ENCODE data around the gene HOXB2. TPM values are rescaled to one million over a fixed set of nuclear protein-coding genes. Genes with fewer than 3 reads are reported as not detected.

HOXB2 gene
- total RNA-seq, 1 experiment from 2014 or later, result not detected

DNA sequence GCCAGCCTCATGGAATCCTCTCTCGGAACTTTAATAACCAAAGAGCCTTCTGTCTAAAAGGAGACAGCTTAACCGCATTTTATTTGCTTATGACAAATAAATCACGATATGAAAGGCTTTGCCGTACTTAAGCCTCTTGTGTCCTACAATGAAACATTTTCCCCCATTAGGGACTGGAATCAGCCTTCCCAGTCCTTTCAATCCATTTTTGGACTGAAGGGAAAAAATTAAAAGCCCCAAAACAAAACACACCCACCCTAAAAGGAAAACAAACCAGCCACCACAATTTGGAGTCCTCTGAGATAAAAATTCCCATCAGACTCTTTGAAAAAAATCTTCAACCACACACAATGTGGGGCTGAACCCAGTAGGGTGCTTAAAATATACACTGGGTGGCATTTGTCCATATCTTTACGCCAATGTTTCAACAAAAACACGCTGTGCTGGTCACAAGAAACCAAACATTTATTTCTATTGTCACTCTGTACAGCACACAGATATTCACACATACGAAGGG is 30.2 kb upstream of the HOXB2 start:
- Histone ChIP-seq H2AFZ (ENCODE audit: low read length) (no peak overlapping the region), H2AK5ac (ENCODE audit: insufficient read length, low read length) (no peak overlapping the region), H3K9me3 (ENCODE audit: control insufficient read depth, low read depth, low read length) (no peaks in the 10 kb centered on the region), H3K23me2 (ENCODE audit: insufficient read length, low read depth, low read length, poor library complexity, severe bottlenecking) (no peaks in the 10 kb centered on the region), H3K56ac (ENCODE audit: insufficient read length, low read depth, low read length) (no peak overlapping the region), H4K91ac (ENCODE audit: insufficient read length, low read depth, low read length) (no peak overlapping the region), H3K4me2 (ENCODE audit: insufficient read depth, insufficient read length, low read length) (no peak overlapping the region), H2BK5ac (ENCODE audit: insufficient read length, low read length) (no peak overlapping the region), H3K79me1 (ENCODE audit: insufficient read depth, low read depth, low read length, poor library complexity, severe bottlenecking) (no peaks in the 10 kb centered on the region), H3K23ac (ENCODE audit: insufficient read length, low read depth, low read length) (no peak overlapping the region), H4K20me1 (ENCODE audit: control insufficient read depth, insufficient read depth, insufficient read length) (peaks cover 2% of the 10 kb centered on the region), H3K27ac (ENCODE audit: insufficient read length, low read depth, low read length) (no peak overlapping the region), H3K14ac (ENCODE audit: insufficient read depth, low read length) (no peak overlapping the region), H3T11ph (ENCODE audit: low read length) (no peak overlapping the region), H2BK20ac (ENCODE audit: low read depth, low read length, poor library complexity, severe bottlenecking) (no peak overlapping the region), H3K79me2 (ENCODE audit: insufficient read depth, low read length) (no peaks in the 10 kb centered on the region), H3K9ac (ENCODE audit: extremely low read depth, insufficient read length, low read length) (no peak overlapping the region), H3K4me1 (ENCODE audit: insufficient read depth, low read length) (no peaks in the 10 kb centered on the region), H2BK15ac (ENCODE audit: low read depth, low read length) (no peak overlapping the region), H3K4ac (ENCODE audit: low read depth, low read length) (no peak overlapping the region), H2BK120ac (ENCODE audit: low read depth, low read length, poor library complexity, severe bottlenecking) (no peak overlapping the region), H2BK12ac (ENCODE audit: insufficient read length, low read depth, low read length) (no peak overlapping the region), H4K5ac (ENCODE audit: insufficient read length, low read depth, low read length) (no peak overlapping the region), H3K27me3 (ENCODE audit: insufficient read depth, low read length) (peaks cover 96% of the 10 kb centered on the region), H4K8ac (replicated peaks; ENCODE audit: insufficient read length, low read depth, low read length) (no peak overlapping the region), H3K18ac (ENCODE audit: insufficient read length, low read depth, low read length) (no peak overlapping the region)
- Mint-ChIP-seq H3K36me3 (ENCODE audit: insufficient read depth in 1 of 3, low read depth in 3 of 3) (no peaks in the 10 kb centered on the region; a peak in 2 of 7 replicates), H3K27ac (no peak overlapping the region), H3K4me1 (peaks cover 5 to 34% of the 10 kb centered on the region in 2 experiments), H3K4me3 (no peak overlapping the region), H3K9me3 (peaks cover 7 to 13% of the 10 kb centered on the region in 2 experiments; a peak in 4 of 5 replicates), H3K27me3 (ENCODE audit: low read depth) (peaks cover 22% of the 10 kb centered on the region)
- no peak for DNase-seq
- no CpG with 5 or more reads among the region's 7 CpGs for WGBS (ENCODE audit: extremely low coverage, insufficient read length, low lambda C conversion rate)
- TF ChIP-seq, protein P1, sequence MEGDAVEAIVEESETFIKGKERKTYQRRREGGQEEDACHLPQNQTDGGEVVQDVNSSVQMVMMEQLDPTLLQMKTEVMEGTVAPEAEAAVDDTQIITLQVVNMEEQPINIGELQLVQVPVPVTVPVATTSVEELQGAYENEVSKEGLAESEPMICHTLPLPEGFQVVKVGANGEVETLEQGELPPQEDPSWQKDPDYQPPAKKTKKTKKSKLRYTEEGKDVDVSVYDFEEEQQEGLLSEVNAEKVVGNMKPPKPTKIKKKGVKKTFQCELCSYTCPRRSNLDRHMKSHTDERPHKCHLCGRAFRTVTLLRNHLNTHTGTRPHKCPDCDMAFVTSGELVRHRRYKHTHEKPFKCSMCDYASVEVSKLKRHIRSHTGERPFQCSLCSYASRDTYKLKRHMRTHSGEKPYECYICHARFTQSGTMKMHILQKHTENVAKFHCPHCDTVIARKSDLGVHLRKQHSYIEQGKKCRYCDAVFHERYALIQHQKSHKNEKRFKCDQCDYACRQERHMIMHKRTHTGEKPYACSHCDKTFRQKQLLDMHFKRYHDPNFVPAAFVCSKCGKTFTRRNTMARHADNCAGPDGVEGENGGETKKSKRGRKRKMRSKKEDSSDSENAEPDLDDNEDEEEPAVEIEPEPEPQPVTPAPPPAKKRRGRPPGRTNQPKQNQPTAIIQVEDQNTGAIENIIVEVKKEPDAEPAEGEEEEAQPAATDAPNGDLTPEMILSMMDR (conservative IDR thresholded peaks at IDR 0.05), result no peak
